DMS153 treated with DMSO at 0.1 percent for 48 hours (cell line): ENCODE results near the gene BANF1.

Experiments used
- DNase-seq: peaks from one replicate; lab custom pipeline; 2025; ENCODE audit not compliant: unreplicated experiment; lab: John Stamatoyannopoulos, UW

BANF1 gene

DNA sequence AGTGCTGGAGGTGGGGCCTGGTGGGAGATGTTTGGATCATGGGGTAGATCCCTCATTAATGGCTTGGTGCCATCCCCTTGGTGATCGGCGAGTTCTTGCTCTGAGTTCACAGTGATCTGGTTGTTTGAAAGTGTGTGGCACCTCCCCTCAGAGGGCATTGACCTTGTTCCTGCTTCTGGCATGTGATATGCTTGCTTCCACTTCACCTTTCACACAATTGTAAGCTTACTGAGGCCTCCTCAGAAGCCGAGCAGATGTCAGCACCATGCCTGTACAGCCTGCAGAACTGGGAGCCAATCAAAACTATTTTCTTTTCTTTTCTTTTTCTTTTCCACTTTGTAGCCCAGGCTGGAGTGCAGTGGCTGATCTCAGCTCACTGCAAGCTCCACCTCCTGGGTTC, 35.0 kb downstream of the BANF1 start:
- no peak for DNase-seq

DNA sequence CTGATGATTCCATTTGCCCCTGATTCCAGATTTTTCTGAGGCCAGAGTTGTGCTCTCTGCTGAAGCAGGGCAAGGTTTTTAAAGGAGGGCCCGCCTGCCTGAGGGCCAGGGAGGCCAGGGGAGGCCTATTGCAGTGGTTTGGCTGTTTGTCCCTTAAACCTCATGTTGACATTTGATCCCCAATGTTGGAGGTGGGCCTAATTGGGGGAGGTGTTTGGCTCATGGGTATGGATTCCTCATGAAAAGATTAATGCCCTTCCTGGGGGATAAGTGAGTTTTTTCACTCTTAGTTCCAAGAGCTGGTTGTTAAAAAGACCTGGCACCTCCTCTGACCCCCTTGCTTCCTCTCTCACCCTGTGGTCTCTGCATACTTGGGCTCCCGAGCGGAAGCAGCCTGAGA, 37.5 kb downstream of the BANF1 start:
- DNase-seq: no peak

DNA sequence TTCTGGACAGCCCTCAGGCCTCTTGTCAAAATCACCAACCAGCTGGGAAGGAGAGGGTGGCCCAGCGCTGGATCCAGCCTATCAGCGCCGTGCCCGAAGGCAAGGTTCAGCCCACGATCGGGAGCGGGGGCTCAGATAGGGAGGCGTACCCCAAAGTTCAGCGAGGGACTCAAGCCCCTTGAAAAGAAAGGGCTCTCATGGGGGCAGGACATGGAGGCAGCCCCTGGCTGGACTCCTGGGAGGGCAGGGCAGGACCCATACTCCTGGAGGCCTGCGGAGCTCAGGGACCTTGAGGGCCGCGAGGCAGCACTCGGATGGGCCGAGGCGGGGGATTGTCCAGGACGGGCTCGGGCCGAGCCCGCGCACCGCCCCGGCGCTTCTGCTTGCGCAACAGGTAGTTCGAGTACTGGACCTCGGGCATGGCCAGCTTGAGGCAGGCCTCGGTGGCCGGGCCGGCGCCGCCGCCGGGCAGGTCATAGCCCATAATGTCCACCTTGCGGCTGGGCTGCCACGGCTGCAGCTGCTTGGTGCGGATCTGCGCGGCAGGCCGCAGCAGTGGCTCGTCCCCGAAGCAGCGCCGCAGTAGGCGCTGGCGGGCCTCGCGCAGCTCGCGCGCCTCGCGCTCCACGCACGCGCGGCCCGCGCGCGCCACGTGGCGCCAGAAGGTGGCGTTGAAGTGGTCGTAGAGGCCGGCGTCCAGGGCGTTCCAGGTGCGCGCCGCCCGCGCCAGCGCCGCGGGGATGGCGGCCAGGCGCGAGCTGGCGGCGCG, 40.1 kb downstream of the BANF1 start:
- DNase-seq: no peak

DNA sequence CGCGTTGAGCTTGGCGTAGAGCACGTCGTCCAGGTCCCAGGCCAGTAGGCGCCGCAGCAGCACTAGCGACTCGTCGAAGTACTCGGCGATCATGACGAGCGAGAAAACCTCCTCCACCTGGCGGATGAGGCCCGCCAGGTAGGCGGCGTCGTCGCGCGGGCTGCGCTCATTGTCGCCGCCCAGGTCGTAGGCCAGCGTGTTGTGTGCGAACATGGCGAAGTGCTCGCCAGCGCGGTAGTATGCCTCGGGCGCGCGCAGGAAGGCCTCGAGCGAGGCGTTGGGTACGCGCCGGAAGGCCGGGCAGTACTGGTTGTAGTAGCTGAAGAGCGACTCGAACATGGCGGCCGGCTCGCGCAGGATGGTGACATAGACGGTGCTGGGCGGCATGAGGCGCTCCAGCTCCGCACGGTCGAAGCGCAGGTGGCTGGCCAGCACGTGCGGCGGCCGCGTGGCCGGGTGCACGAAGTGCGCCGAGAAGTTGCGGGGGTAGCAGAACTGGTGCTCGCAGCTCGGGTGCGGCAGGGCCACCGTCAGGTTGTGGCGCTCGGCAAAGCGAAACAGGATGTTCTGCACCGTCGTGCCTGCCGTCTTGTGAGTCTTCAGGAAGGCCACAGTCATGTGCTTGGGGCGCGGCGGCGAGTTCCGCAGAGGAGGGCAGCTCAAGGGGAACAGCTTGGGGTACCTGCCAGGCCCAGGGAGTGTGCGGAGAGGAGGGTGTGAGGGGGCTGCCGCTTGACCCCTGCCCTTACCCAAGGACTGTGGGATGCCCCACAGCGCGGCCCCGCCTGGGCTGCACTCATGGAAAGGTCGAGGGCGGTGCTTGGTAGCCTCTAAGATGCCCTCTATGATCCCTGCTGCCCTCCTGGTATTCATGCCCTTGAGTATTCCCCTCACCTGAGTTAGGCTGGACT, 40.9 kb downstream of the BANF1 start:
- DNase-seq: no peak

DNA sequence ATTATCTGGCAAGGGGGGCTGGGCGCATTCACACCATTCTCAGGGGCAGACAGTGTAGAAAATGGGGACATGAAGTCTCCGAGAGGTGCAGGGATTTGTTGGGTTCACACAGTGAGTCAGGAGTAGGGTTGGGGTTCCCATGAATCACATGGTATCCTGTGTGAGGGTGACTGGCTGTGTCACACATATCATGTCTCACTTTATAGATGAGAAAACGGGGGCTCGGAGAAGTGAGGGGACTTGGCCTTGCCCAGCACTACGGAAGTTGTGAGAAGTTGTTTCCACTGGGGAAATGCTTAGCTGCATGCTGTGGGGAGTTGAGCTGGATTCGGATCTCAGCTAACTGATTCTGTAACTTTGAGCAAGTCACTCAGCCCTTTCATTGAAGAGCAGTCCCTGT, 42.5 kb downstream of the BANF1 start:
- DNase-seq: no peak

DNA sequence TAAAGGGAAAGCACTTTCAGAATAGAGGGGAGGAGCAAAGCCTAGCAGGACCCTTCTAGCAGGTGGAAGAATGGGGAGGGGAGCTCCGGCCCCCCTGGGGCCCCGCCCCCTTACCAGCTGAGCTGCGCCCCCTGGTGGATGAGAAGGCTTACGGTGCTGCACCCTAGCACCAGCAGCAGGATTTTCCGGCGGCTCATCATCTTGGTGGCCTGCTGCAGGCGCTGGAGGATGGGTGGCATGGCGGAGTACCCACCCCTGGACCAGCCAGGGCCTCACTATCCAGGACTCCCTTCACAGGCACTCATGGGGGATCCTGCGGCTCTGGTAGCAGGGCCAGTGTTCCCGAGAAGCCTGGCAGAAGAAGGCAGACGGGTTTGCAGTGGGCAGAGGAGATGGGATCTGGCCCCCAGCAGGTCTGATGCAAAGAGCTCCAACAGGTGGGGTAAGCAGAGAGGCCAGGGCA, 42.9 kb downstream of the BANF1 start:
- DNase-seq: peak; percentile 72

DNA sequence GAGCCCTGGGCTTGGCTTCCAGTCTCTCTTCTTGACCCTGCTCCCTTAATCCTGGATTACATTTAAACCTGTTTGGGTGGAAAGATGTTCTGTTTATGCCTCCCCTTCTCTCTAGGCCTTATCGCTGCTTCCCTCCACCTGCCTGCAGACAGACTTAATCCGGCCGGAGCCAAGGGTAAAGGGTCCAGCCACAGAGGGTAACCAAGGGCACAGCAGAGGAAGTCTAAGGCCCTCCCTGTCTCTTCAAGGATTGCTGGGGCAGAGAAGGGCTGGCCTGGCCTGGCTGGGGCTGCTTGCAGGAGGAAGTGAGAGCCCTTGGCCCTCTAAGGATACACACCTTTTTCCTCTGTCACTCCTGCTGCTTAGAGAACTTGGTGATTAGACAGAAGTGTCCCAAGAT, 44.6 kb downstream of the BANF1 start:
- DNase-seq: no peak

DNA sequence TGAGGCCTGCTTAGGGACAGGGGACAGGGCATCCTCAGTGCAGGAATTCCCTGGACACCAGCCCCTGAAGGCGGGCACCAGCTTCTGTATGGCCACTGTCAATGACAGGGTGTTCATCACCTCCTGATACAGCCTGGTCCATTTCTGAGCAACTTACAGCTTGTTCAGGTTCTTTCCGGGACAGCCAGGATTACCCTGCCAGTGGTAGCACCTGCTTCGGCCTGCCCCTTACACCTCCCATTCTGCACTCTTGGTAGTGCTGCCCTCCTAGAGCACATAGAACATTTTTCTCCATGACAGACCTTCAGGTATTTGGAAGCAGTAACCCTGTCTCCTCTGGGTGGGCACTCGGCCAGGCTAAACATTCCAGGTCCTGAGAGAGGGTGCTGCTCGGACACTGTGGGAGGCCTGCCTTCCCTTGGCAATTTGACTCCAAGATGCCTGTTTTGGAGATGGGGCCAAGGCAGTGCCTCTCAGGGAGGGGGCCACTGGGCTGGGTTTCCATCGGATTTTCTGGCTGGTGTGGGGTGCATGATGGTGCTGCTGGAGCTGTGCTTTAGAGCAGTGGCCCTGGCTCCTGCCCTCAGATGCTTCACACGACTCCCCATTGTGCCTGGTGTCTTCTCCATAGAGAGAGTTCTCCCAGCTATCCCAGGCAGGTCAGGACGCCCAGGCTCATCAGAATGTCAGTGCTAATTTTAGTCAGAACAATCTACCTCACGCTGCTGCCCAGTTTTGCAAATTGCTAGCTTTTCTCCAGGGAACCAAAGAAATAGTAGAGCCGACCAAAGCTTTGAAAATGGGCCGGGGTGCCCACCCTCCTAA, 45.5 kb downstream of the BANF1 start:
- DNase-seq: no peak

DNA sequence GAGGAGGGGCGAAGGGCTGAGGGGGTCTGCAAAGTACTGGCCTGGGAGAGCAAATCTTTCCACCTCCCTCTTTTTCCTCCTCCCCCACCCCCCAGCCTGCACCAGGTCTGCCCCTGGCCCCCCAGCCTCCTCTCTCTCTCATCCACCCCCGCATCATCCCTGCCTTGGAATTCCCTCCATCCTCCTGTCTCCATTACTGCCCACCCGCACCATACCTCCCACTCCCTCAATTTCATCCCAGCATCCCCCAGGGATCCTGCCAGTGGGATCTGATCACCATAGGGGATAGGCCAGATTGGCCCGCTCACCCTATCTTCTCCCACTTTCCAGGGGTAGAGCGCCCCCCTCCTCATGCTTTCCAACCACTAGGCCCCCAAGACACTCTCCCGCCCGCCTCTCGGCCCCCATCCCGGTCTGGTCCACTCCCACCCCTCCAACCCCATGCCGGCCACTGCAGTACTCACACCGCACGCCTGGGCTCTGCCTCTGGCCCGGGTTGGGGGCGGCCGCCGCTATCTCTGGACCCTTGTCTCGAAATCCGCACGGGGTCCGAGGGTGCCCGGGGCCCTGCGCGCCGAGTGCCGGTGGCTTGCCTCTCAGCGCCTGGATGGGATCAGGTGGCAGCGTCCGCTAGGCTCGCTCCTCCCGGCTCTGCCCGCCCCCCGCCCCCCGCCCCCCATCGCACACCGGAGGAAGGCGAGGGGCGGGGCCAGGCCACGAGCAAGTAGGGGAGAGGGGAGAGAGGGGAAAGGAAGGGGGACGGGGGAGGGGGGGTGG, 46.4 kb downstream of the BANF1 start, which contains the start of gene GAL3ST3:
TSS of gene GAL3ST3 (minus strand) at position 615 of the 777 bp plus-strand sequence. CDS start 3,746 bp downstream, outside the sequence.
- no peak for DNase-seq

DNA sequence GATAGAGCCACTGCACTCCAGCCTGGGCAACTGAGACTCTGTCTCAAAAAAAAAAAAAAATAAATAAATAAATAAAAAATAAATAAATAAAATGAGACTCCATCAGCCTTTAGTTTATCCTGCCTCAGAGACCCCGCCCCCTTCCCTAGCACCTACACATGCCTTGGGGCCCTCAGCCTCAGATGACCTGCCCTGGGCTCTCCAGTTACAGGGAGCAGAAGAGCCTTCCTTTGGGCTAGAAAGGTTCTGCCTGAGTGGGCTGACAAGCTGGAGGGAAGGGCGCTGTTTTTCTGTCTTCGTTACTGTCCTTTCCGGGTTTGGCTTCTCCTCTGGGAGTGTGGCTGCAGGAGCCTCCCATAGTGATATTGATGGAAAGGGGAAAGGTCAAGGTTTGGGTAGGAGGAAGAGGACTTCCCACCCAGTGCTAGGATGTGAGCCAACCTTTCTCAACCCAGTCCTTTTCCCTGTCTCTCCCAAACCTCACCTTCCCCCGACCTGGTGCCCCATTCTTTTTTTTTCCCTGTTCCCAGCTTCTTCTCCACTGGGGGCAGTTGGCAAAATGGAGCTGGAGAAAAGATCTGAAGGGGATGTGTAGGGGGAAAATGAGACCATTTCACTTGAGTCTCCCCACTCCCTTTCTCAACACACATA, 48.4 kb downstream of the BANF1 start:
- DNase-seq: no peak

DNA sequence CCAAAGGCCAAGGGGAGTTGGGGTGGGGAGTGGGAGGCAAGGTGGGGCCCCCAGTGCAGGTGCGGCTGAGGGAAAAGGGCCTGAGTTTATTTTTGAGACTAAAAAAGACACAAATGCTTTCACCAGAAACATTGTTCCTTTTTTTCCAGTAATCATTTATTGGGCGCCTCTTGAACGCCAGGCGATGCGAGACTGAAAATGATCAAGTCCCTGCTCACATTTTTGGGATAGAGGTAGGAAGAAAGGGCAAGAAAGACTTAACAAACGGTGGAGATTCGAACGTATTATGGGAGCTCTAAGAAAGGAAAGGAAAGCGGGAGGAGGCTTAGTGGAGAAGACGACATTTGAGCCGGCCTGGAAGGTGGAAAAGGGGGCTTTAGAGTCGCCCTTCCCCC, 49.1 kb downstream of the BANF1 start:
- no peak for DNase-seq

DNA sequence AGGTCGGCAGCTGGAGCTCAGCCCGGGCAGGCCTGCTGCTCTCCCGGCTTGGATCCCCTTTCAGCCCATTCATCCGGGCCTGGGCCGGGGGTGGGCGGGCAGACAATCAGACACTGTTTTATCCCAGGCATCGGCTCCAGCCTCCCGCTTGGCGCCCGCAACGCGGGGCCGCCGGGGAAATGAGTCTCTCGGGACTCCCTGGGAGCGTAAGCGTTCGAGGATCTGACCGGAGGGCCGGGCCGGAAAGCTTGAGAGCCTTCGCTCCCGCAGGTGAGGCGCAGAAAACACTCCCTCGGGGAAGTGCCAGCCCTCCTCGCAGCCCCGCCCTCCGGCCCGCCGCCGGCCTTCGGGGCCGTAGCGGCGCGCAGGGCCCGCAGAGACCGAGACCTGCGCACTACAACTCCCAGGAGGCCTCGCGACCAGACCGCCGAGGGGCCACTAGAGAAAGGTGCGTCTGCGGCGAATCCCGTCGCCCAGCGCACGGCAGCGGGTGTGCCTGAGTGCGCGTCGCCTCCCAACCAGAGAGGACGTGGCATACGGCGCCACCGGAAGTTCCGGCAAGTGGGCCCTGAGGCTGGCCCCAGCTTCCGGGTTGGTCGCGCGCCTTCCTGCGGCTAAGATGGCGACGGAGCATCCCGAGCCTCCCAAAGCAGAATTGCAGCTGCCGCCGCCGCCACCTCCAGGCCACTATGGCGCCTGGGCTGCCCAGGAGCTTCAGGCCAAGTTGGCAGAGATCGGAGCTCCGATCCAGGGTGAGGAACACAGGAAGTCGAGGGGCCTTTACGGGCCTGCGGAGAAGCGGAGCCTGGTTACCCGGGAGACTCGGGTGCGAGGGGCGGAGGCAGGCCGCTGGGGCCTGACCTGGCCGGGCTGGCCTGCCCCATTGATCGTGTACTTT, 49.7 kb downstream of the BANF1 start, which contains the start of gene SF3B2:
TSS of gene SF3B2 (plus strand) at position 599 of the 898 bp plus-strand sequence. CDS start at position 620, 21 bp downstream.
- peak; percentile 96 for DNase-seq

DNA sequence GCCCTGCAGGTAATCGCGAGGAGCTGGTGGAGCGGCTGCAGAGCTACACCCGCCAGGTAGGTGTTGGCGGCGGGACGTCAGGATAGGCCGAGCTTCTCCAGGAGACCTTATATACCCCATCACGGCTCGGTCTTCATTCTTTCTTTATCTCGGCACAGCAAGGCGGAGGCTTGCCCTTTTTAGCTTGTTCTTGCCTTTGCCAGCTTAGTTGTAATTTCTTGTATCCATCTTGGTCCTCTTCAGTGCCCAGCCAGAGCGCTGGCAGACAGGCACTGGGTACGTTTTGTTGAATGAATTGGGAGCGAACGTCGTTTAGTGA, 50.3 kb downstream of the BANF1 start:
- DNase-seq: no peak
